ENCODE measurements around the gene TAPT1. TPM values are rescaled to one million over a fixed set of nuclear protein-coding genes. Genes with fewer than 3 reads are reported as not detected.

TAPT1 gene
- total and polyA plus RNA-seq, 2 of the 13 experiments (the other 11 are each of a cell fraction or from before 2014, with no cell fraction given) = 24.5 to 25.3 TPM

- ATAC-seq = no peak; the same call in 2 of the 3 replicates
- 49% methylated on average over 4 of the region's 7 CpGs for WGBS (ENCODE audit: low lambda C conversion rate)
- in situ Hi-C loops (cut with HindIII; ENCODE audit: extremely low pct_ligation_motif_present, low pct_unique_long_range_greater_than_20kb) = no loop called here
- no peak for FAIRE-seq
- Histone ChIP-seq H3K36me3 (replicated peaks in 1 of 2; ENCODE audit: control insufficient read depth in 1 of 2, insufficient read depth in 2 of 2, low read length in 2 of 2) (no peaks in the 10 kb centered on the region), H3K9ac (ENCODE audit: insufficient read depth, low read depth, low read length) (no peak overlapping the region), H3K9me3 (ENCODE audit: low read length) (no peaks in the 10 kb centered on the region), H3K4me3 (replicated peaks in 1 of 3; ENCODE audit: insufficient read depth in 1 of 3, low read depth in 2 of 3, low read length in 3 of 3) (no peak overlapping the region), H3K4me1 (ENCODE audit: insufficient read depth, low read length) (peaks cover 70% of the 10 kb centered on the region), H4K20me1 (ENCODE audit: insufficient read depth, low read length) (no peaks in the 10 kb centered on the region), H3K27ac (ENCODE audit: extremely low read length, insufficient read depth, low read length) (no peak overlapping the region), H3K27me3 (ENCODE audit: control insufficient read depth in 1 of 2, insufficient read depth in 2 of 2, low read length in 2 of 2) (peaks cover 0 to 9% of the 10 kb centered on the region in 2 experiments; a peak in 4 of 5 replicates), H3K79me2 (ENCODE audit: insufficient read depth, low read length) (no peaks in the 10 kb centered on the region), H3K4me2 (ENCODE audit: low read depth, low read length) (peak overlapping the region; percentile 37; the same call in 1 of the 2 replicates), H2AFZ (ENCODE audit: low read length) (no peak overlapping the region)
- DNase-seq (ENCODE audit: low spot score) = no peak
- POLR2A ChIA-PET = interaction anchor here (0.9 to 1.3 kb wide), 2 partner anchors 17 to 28 kb away, joined by 3 to 4 read pairs; no protein-coding TSS in a partner anchor
- no TSS peak for BruUV-seq (replicated peaks)
- intact Hi-C loops (cut with micrococcal nuclease; ENCODE audit: unreplicated experiment) = no loop called here
- CTCF ChIA-PET (ENCODE audit: low intra/inter-chr PET ratio, low total read pairs) = no interaction called here
- no peak for TF ChIP-seq SALL1 (CRISPR knock-in tag; IDR thresholded peaks at IDR 0.05)
- no peak for TF ChIP-seq STAT6 (CRISPR knock-in tag; IDR thresholded peaks at IDR 0.05; ENCODE audit: borderline replicate concordance)
- TF ChIP-seq TCF12 (IDR thresholded peaks at IDR 0.05) = no peak
- no peak for TF ChIP-seq TCF12 (CRISPR knock-in tag; IDR thresholded peaks at IDR 0.05)
- peak; percentile 35; the same call in 1 of the 2 replicates for TF ChIP-seq TBX2 (CRISPR knock-in tag; IDR thresholded peaks at IDR 0.05; ENCODE audit: borderline replicate concordance)
- peak; percentile 23; the same call in 1 of the 2 replicates for TF ChIP-seq PATZ1 (CRISPR knock-in tag; IDR thresholded peaks at IDR 0.05)
- TF ChIP-seq SATB2 (CRISPR knock-in tag; IDR thresholded peaks at IDR 0.05) = no peak
- TF ChIP-seq ADNP (CRISPR knock-in tag; IDR thresholded peaks at IDR 0.05) = no peak
- peak; percentile 56; the same call in 1 of the 2 replicates for TF ChIP-seq HMG20A (CRISPR knock-in tag; IDR thresholded peaks at IDR 0.05; ENCODE audit: borderline replicate concordance)
- TF ChIP-seq ISL2 (CRISPR knock-in tag; IDR thresholded peaks at IDR 0.05) = peak; percentile 52
- no peak for TF ChIP-seq SP5 (CRISPR knock-in tag; IDR thresholded peaks at IDR 0.05; ENCODE audit: borderline replicate concordance, low read depth)
- no peak for TF ChIP-seq FOXP1 (IDR thresholded peaks at IDR 0.05)
- TF ChIP-seq FOXP1 (CRISPR knock-in tag; IDR thresholded peaks at IDR 0.05) = 0 out of 2 replicates have a peak, but pooled peaks have one; percentile 30
- TF ChIP-seq FOXA3 (CRISPR knock-in tag; IDR thresholded peaks at IDR 0.05) = peak; percentile 78
- TF ChIP-seq TCF7 (IDR thresholded peaks at IDR 0.05; ENCODE audit: low read depth) = peak; percentile 40; the same call in 1 of the 2 replicates
- TF ChIP-seq PHB2 (IDR thresholded peaks at IDR 0.05; ENCODE audit: partially characterized antibody) = no peak
- TF ChIP-seq THAP11 (CRISPR knock-in tag; IDR thresholded peaks at IDR 0.05) = no peak
- peak; percentile 45 for TF ChIP-seq NCOA2 (CRISPR knock-in tag; IDR thresholded peaks at IDR 0.05)
- TF ChIP-seq THAP8 (CRISPR knock-in tag; IDR thresholded peaks at IDR 0.05; ENCODE audit: borderline replicate concordance) = no peak
- TF ChIP-seq ZNF430 (CRISPR knock-in tag; IDR thresholded peaks at IDR 0.05) = no peak
- no peak for TF ChIP-seq FOXA1 (IDR thresholded peaks at IDR 0.05)
- TF ChIP-seq FOXA1 (CRISPR knock-in tag; IDR thresholded peaks at IDR 0.05) = peak; percentile 68
- TF ChIP-seq ZZZ3 (CRISPR knock-in tag; IDR thresholded peaks at IDR 0.05; ENCODE audit: borderline replicate concordance) = no peak
These were observed 102.8 kb downstream of the TAPT1 start for GRCh38 chr4:16123356-16124084.

Data from HepG2 (cell line).